HL-60 (cell line): ENCODE measurements around the gene MMAB.

ENCODE experiments used
- CTCF ChIP-seq: IDR thresholded peaks from one replicate; pipeline ENCODE4 v1.5.1; 2011; ENCODE audit warnings: low read length, control low read depth, inconsistent platforms; ENCODE audit not compliant: insufficient read depth
- POLR2AphosphoS5 ChIP-seq: IDR thresholded peaks from 2 replicates; pipeline ENCODE4 v1.6.1; 2012; ENCODE audit warnings: low read depth
- REST ChIP-seq: IDR thresholded peaks from 2 replicates; pipeline ENCODE4 v1.6.1; 2012; ENCODE audit warnings: low read depth; ENCODE audit not compliant: insufficient replicate concordance
- SPI1 ChIP-seq: IDR thresholded peaks from 2 replicates; pipeline ENCODE4 v1.6.1; 2012; ENCODE audit warnings: low read depth, mild to moderate bottlenecking, borderline replicate concordance

GRCh38 chr12:109582636-109583035 lies 9.3 kb upstream of the MMAB start:
- TF ChIP-seq CTCF = no peak
- no peak for TF ChIP-seq REST
- no peak for TF ChIP-seq SPI1
- TF ChIP-seq POLR2AphosphoS5 = no peak
